GM21526 (cell line): ENCODE data around the gene SLC44A5.
A peak's percentile ranks its signal among the peaks of the same experiment; 100 is the strongest.
"Not testable (repeated sequence)": the region's sequence is repeated elsewhere in the genome, so short reads cannot be mapped to it uniquely, and the experiment has no call there.

ENCODE experiments used
- ATAC-seq: cut with Tn5 transposase; IDR thresholded peaks from one replicate; pipeline ENCODE4 v1.9.1; 2021; ENCODE audit warnings: moderate library complexity; ENCODE audit not compliant: unreplicated experiment, low FRiP score

SLC44A5 gene

DNA sequence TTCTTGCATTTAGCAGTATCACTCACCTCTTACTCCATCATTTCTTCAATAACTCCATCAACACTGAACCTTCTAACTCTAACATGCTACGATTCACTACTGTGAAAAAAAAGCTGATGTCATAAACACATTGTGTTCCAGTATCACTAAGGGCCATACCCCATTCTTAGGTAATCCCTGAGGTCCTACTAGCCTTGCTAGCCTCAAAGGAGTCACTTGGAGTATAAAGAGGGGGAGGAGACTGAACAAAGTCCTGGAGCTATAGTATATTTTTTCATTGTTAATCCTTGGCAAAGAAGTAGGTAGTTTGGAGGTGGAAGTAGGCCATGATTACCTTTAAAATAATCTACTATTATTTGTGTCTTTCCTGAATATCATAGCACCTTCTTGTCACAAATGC is at the start of gene SLC44A5:
Gene SLC44A5, minus strand, starts transcription at position 101 of the 400 bp plus-strand sequence. CDS start 69,667 bp downstream, outside the sequence.
- ATAC-seq = no peak

DNA sequence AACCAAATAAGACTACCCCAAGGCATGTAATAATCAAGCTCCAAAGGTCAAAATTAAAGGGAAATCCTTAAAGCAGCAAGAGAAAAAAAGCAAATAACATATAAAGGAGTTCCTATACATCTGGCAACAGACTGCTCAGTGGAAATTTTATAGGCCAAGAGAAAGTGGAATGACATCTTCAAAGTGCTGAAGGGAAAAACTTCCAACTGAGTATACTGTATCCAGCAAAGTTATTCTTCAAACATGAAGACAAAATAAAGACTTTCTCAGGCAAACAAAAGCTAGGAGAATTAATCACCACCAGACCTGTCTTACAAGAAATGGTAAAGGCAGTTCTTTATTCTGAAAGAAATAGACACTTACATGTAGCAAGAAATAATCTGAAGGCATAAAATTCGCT is 45.0 kb upstream of the SLC44A5 start:
- ATAC-seq = no peak

DNA sequence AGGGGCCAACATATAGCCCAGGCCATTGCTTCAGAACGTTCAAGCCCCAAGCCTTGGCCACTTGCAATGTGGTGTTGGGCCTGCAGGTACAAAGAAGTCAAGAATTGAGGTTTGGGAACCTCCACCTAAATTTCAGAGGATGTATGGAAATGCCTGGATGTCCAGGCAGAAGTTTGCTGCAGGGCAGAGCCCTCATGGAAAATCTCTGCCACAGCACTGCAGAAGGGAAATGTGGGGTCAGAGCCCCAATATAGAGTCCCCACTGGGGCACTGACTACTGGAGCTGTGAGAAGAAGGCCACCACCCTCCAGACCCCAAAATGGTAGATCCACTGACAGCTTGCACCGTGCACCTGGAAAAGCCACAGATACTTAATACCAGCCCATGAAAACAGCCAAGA is 36.3 kb upstream of the SLC44A5 start:
- not testable (repeated sequence) for ATAC-seq

DNA sequence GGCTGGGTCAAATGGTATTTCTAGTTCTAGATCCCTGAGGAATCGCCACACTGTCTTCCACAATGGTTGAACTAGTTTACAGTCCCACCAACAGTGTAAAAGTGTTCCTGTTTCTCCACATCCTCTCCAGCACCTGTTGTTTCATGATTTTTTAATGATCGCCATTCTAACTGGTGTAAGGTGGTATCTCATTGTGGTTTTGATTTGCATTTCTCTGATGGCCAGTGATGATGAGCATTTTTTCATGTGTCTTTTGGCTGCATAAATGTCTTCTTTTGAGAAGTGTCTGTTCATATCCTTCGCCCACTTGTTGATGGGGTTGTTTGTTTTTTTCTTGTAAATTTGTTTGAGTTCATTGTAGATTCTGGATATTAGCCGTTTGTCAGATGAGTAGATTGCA is 34.2 kb upstream of the SLC44A5 start:
- not testable (repeated sequence) for ATAC-seq

DNA sequence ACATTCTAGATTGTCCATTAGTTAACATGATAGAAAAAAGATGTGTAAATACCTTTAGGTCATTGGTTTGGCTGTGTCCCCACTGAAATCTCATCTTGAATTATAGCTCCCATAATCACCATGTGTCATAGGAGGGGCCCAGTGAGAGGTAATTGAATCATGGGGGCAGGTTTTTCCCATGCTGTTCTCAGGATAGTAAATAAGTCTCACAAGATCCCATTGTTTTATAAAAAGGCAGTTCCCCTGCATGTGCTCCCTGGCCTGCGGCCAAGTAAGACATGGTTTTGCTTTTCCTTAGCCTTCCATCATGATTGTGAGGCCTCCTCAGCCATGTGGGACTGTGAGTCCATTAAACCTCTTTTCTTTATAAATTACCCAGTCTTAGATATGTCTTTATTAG is 32.5 kb upstream of the SLC44A5 start:
- ATAC-seq = no peak

DNA sequence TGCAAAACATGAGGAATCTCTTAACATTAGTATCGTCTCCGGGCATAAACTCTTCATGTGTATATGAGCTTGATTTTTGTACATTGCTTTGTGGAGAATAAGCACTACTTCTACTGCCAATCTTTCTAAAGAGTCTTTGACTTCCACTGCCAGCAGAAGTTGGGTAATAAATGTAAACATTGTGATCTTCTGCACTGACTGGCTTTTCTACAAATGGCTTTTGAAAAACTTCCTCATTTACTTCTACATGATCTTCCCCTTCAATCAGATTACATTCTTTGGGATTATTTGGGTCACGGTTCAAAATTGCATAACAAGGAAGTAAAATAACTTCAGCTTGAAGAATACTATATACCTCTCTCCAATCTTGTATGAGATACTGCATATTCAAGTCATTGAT is 30.4 kb upstream of the SLC44A5 start:
- no peak for ATAC-seq

DNA sequence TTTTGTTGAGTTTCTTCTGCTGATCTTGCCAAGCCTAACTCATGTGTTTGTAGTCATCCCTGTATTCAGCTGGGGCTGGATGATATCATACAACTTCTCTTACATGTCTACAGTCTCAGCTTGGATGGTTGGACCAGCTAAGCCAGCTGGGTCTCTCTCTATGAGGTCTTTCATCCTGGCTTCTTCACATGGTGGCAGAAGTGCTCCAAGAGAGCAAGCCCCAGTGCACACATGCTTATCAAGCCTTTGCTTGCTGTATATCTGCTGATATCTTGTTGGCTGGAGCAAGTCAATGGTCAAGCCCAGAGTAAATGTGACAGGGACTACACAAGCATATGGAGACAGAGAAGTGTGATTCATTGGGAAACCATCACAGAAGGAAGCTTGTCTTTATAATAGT is 29.2 kb upstream of the SLC44A5 start:
- no peak for ATAC-seq

DNA sequence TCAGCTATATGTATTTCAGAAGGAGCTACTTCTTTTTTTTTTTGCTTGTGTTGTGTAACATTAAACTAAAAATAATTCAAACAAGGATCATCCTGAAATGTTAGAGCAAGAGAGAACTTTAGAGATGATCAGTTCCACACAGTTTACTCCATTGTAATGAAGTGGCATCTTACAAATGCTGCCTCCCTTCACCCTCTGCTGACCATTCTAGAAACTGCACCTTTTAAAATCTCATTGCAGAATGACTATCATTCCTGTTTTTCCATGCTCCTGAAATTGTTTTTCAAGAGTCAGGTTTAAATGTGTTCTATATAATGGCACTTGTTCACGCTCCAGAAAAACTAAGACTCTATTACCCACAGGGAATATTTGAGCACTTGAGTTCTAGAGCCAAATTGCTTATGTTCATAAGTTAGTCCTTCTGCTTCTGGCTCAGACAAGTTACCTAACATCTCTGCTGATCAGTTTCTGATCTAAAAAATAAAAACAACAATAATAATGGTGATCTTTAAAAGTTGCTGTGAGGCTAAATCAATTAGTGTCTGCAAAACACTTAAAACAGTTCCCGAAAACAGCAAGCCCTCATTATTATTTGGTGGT is 21.5 kb upstream of the SLC44A5 start:
- ATAC-seq = peak; percentile 89

DNA sequence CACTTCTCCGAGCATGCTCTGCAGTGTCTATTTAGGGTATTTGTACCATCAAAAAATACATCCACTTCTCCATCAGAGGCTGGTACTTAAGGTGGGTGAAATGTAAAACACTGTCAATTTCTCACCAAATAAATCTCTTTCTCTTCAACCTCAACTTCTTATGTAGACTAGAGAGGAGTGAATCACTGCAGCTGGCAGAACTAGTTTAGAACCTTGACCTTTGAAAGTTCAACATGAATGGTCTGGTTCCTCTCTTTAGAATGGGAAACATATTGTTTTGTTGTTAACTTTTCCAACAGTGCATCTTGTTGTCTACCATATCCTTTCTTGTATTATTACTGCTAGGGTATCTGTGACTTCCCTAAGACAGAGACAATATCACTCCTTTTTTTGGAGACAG is 20.1 kb upstream of the SLC44A5 start:
- ATAC-seq = no peak

DNA sequence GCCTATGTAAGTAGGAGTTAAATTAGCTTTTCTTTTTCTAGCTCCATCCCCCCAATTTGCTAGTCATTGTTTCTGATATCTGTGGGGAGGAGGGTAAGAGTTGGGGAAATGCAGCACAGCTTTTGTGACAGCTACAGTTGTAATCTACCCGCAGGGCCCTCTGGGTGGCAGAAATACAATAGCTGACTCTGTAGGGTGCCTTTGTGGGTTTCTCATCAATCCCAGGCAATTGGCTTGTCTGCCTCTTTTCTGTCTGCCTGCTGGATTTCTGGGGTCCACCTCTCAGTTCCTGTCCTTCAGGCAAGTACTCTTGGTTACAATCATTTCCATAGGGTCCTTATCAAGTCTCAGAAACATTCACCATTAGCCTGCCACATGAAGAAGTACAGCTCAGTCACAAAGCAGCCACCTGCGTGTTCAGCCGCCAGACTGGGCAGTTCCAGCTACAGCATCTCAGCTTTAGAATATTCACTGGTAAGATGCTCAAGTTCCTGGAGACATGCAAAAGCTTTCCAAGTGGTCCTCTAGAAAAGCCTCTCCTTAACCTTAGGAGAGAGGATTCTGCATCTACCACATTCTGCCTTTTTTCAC is 19.2 kb upstream of the SLC44A5 start:
- no peak for ATAC-seq

DNA sequence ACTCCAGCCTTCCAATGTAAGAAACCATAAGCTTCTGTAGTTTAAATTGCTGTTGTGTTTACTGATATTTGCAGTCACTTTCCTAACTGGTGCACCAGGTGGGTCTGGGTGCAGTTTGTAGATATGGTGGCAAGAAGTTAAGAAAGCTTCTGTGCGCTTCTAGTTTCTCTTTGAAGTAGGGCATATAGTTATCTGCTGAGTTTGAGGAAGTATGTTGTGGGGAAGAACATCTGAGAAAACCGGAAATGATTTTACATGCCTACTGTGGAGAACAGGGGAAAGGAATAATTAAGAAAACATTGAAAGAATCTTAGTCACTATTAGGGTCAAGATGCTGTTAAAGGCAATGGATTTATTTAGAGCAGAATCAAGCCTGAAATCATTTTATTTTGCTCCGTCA is 14.9 kb upstream of the SLC44A5 start:
- ATAC-seq = no peak

DNA sequence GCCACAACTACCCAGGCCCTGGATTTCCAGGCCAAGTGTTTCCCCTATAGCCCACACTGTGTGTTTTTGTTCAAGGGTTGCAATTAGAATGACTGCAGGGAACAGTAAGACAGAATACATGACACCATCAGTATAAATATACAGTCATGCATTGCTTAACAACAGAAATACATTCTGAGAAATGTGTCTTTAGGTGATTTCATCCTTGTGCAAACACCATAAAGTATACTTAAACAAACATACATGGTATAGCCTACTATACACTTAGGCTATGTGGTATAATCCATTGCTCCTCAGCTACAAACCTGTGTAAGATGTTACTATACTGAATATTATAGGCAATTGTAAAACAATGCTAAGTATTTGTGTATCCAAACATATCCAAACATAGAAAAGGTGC is 7.5 kb upstream of the SLC44A5 start:
- no peak for ATAC-seq

DNA sequence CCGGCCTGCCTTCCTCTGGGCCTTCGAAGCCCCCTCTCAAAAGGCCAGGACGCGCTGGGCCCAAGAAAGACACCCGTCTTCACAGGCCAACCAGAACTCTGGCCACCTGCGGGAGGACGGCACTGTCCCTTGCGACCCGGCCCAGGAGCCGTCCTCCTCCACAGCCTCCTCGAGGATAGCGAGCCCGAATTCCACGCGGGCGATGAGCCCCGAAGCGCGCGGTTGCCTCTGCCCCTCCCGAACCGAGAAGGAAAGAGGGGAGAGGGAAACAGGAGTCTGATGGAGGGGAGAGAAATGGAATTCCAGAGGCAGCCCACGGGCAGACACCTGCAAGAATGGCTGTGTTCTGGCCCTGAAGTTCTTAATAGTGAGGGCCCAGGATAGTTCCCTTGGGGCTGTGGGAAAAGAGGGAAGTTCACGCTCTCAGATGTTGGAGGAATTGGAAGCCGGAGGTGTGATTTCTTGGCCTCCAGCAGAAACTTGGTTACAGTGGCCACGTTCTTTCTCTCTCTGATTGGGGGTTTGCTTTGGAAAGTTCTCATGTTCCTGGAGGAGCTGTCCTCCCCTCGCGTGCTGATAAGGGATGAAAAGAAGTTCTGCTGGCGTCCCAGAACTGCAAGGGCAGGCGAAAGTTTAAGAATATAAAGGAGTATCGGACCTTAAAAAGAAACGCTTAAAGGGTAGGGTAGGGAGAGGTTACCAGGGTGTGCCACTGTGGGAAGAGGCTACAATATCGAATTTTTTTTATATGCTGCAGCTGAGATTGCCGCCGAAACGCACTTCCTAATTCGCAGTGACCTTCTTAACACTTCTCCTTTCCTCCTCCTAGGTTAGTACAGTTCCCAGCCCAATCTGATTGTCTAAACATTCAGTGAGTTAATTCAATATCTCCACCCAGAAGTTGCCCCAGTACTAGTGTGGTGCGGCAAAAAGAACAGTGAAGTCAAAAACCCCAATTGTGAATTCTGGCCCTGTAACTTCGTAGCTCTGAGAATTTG is 5.8 kb upstream of the SLC44A5 start:
- no peak for ATAC-seq

DNA sequence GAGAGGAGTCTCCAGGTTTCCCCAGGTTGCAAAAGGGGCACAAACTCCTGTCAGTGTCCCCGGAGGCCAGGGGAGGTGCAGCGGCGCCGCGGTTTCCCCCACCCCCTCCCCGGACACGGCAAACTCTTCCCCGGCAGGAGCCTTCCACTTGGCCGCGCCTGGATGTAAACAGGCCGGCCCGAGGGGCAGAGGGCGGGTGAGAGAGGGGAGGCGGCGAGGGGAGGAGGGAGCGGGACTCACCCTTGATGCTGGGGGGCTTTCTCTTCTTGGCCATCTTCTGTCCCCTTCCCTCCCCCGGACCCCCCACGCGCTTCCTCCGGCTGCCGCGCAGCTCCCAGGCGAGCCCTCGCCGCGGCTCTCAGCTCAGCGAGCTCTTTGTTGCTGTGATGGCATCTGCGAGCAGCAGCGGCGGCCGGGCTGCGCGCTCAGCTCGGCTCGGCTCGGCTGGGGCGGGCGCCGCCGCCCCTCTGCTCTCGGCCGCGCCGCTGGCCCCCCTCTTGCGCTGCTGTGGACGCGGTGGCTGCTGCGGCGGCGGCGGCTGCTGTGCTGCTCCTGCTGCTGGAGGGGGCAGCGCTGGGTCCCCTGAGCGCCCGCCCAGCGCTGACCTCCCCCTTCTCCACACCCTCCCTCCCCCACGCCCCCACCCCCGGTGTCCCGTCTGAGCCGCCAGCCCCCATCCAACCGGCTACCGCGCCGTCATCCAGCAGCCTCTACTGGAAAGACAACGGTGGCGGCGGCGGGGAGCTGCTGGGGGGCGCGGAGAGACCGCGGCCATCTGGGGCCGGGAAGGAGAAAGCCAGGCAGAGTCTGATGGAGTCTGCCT is 4.9 kb upstream of the SLC44A5 start:
- no peak for ATAC-seq

DNA sequence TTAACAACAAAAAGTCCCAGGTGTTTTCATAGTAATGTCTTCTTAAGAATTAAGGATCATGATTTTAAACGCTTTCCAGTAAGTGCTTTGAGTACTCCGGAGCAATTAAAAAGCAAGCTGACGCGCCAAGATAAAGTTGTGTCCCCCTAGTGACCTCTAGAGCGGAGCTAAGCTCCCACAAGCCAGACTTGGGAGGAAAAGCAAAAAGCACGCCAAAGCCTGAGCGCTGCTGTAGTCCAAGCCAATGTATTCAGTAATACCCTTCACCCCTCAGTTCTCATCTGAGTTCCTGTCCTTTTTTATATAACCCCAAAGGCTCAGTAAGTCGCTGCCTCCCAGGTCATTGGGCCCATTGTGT is 3.5 kb upstream of the SLC44A5 start:
- no peak for ATAC-seq

DNA sequence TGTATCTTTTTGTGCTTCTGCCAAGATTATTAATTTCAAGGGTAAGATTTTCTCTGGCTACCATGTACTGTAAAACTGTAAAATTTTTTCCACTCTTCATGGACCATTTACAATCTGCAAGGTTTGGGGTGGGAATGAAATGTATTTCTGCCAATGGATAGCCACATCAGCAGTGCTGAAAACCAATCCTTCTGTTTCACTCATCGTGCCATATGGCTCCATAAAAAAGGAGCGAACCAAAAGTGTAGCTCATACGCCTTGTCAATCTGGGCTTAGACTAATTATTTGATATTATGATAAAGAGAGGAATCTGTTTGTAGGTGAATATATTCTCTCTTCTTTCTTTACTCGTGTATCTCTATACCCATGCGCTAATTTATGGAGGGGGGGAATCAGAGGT is 3.0 kb upstream of the SLC44A5 start:
- no peak for ATAC-seq

DNA sequence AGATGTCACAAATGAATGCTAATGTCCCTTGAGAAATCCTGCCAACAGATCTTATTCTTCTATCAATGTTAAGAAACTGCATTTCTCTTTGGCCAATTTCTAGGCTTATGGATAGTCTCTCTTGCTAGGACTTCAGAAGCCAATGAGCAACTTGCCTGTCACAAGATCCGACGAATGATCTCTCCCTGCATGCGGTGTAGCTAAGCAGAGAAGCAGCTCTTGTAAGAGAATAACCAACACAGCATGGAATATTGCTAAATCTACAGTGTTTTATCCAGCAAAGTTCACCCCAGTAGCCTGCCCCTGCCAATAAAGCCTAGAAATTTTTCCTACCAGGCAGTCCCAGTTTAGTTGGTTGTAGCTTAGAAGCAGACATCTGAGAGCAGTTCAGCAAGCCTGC is 2.1 kb upstream of the SLC44A5 start:
- no peak for ATAC-seq

DNA sequence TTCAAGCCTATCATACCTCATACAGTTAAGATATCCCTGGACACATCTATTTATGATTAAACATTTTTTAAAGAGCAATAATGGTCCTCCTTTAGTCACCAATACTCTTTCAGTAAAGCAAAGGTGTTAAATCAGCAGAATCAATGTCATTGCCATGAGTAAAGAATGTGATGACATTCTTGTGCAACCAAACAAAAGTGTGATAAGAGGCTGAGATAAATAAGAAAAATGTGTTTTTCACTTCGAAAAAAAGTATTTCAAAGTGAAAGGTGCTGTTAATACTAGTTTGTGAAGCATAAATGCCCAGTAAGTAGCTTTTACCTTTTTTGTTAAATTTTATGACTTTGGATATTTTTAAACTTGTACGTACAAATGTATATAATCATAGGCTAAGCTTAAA is 8.4 kb downstream of the SLC44A5 start:
- ATAC-seq = no peak

DNA sequence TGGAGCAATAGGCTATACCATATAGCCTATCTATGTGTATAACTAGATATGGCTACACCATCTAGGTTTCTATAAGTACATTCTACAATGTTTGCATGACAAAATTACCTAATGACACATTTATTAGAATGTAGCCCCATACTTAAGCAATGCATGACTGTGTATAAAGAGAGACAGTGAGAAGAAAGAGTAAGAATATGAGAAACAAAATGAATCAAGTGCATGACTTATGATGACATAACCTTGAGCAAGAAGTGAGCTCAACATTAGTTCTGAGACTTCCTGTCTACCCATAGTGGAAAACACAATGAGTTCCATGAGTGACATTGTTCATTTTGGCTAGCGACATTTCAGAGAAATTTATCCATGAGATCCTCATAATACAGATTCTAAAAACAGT is 10.1 kb downstream of the SLC44A5 start:
- no peak for ATAC-seq

DNA sequence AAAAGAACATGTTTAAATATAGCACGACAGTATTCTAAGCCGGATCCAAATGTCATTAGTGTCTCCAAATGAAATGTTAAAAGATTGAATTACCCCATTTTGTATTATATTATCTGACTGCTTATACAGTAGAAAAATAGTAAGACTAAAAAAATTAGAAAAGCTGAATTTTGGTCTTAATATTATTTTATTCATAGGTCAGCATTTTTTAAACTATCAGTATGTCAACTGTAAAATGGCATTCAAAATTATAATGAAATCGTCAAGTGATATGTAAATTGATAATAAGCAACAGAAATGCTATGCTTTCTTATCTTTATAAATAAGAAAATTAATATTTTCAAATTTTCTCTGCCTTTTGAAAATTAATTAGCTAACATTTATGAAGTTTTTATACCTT is 16.6 kb downstream of the SLC44A5 start:
- no peak for ATAC-seq

DNA sequence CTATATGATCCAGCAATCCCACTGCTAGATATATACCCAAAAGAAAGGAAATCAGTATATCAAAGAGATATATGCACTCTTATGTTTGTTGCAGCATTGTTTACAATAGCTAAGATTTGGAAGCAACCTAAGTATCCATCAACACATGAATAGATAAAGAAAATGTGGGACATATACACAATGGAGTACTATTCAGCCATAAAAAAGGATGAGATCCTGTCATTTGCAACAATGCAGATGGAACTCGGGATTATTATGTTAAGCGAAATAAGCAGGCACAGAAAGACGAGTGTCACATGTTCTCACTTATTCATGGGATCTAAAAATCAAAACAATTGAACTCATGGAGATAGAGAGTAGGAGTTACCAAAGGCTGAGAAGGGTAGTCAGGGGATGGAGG is 17.5 kb downstream of the SLC44A5 start:
- ATAC-seq = not testable (repeated sequence)
